Non-pigmented ciliary epithelial cell (primary cell): Measurements from ENCODE around the gene VAPB.
"Not testable (repeated sequence)": the region's sequence is repeated elsewhere in the genome, so short reads cannot be mapped to it uniquely, and the experiment has no call there.

ENCODE experiments used
- DNase-seq: peaks from one replicate; pipeline ENCODE4 v3.0.0-alpha.2; 2010; ENCODE audit warnings: low read depth

Gene VAPB

DNA sequence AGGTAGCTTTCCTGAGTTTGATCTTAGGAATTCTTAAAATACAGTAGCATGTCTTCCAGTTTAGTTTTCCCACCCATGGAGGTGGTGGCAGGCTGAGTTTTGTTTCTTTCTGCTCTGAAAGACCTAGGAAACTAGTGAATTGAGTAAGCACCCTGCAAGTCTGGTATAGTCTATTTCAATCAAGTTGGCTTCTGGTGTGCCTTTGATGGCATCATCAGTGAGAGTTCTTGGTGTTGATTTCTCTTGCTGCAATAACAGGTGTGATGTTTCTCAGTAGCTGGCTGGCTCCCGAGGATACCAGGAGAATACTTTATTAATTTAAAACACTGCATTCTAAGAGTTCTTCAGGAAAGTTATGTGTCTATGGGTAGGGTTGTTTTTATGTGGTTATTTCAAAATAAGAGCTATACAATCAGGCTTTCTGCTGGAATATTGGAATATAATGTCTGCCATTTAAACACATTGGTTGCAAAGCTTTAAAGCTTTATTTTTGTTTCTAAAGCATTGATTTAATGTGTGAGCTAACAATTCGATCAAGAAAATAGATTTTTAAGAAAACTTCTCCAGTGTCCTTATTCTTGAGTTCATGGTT lies 19.0 kb downstream of the VAPB start:
- no peak for DNase-seq

DNA sequence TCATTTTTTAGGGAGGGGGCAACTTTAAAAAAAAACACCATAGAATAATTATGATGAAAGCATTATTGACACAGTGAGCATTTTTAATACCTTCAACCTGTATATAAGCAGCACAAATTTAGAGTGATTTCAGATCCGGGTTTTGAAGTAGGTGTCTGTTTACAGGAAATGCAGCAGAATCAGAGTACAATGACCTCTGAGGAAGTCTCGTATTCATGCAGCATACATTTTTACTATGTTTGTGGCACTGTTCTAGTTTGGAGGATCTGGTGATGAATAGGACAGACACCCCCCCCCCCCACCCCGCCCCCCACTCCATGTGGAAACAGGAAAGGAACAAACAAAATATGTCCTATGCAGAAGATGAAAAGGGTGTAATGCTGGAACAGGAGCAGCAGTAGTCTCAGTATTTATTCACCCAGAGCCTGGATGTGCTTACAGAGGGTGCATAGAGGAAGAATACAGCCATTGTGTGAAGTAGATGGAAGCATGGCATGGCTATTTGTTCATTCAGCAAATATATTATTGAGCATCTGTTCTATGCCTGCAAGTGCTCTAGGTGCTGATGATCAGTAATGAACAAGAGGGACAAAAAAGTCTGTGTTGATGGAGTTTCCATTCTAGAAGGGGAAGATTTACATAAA lies 19.7 kb downstream of the VAPB start:
- DNase-seq, result no peak

DNA sequence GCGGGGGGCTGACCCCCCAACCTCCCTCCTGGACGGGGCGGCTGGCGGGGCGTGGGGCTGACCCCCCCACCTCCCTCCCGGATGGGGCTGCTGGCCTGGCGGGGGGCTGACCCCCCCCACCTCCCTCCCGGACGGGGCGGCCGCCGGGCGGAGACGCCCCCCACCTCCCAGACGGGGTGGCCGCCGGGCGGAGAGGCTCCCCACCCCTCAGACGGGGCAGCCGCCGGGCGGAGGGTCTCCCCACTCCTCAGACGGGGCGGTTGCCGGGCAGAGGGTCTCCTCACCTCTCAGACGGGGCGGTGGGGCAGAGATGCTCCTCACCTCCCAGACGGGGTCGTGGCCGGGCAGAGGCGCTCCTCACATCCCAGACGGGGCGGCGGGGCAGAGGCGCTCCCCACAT lies 25.2 kb downstream of the VAPB start:
- not testable (repeated sequence) for DNase-seq

DNA sequence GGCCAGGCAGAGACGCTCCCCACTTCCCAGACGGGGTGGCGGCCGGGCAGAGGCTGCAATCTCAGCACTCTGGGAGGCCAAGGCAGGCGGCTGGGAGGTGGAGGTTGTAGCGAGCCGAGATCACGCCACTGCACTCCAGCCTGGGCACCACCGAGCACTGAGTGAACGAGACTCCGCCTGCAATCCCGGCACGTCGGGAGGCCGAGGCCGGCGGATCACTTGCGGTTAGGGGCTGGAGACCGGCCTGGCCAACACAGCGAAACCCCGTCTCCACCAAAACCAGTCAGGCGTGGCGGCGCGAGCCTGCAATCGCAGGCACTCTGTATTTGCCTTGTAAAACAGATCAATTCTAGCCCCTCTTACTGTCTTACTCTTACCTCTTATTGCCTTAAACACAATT lies 25.8 kb downstream of the VAPB start:
- not testable (repeated sequence) for DNase-seq

DNA sequence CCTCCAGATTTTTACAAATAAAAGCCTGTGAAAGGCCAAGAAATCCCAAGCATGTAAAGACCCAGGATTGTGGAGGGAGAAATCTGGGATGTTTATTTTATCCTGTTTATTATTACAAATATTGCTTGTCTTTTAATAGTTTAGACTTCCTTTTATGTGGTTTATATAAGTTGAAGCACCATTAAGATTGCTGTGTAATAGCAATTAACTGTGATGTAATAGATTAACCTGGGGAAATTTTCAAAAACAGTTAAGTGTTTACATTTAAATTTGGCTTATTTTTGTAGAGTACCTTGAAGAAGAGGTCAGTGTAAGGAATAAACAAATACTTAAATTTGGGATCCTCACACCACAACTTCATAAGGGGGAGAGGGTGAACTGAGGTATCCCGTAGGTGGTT lies 27.0 kb downstream of the VAPB start:
- DNase-seq, result no peak

DNA sequence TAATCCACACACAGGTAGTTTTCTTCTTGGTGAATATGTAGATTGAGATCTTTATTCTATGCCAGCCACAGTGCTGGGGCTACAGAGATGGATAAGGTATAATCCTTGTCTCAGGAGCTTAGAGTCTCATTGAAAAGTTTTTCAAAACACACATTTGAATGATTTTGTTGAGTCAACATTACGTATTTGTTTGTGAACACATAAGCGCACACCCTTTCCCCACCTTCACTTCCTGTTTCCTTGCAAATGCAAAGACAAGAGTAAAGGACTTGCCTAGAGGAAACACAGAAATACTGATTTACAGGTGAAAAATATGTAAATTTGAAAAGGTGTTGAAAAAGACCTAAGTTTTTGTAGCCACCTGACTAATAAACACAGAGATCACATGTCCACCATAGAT lies 27.8 kb downstream of the VAPB start:
- no peak for DNase-seq

DNA sequence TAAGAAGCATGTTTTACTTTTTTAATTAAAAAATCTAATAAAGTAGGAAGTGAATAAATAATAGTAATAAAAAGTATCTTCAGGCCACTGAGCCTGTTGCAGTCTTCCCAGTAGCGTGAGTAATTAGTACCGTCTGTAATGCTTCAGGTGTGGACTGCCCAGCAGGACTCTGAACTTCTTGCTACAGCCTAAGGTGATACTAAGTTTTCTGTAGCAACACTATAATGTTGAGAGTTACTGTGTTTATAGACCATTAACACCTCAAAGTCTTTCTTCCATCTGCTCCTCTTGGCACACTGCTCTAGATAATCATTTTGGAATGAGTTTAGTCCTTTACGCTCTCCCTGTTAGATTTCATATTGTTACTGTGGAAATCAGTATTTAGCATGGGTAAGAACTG lies 28.4 kb downstream of the VAPB start:
- no peak for DNase-seq

DNA sequence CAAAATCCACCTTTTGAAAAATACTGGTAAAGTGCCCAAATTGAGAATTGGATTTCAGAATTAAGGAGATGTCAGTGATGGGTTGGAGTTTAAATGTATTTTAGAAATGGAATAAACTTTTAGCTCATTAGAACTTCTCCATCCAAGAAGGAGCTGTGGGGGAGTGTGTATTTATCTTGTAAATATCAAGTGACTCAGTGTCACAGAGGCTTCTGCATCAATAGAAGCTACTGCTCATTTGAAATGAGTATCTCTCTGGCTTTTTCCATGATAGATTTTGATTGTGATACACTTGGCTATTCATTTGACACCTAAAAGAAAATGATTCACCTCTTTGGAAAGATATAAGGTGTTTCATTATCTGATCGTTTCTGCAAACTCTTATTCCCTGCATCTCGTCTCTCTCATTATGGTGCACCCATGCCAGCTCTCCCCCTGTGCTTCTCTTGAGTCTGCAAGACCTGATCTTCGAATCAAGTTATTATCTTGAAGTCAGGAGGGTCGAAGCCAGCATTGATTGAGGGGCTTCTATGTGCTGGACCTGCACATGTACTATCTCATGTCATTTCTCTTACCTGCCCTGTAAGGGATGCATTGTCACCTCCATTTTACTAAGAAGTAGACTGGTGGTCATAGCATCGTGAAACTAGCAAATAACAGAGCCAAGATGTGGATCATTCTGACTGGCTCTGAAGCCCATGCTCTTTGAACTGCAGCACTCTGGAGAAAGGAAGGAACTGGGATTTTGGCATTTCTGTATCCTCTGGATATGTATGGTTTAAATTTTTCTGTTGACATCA lies 30.1 kb downstream of the VAPB start:
- DNase-seq, result no peak

DNA sequence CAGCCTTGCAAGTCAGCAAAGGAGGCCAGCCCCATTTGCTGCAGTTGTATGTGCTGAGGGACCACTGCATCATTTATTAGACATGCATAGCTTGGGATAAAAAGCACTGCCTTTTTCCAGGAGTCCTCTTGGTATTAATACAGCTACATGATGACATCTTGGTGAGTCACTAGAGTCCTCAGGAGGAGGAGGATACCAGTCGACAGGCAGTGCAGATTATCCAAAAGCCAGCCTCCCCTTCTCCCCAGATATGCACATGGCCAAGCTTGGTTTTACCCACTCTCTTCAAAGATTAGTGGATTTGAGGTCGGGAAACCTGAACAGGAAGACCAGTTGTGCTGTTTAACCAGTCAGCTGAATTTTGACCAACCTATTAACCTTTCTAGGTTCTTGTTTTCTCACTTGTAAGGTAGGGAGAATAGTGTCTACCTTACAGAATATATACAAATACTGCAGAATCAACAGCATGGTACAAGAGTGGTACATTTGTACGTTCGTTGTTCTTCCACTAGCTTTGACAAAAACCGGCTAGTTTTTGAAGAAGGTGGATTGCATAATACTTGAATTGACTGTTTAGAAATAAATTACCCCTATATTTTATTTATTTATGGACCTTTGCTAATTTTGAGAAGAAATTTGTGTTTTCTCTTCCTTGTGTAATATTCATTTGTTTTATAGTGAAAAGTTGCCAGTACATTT lies 31.9 kb downstream of the VAPB start:
- peak; percentile 30 for DNase-seq

DNA sequence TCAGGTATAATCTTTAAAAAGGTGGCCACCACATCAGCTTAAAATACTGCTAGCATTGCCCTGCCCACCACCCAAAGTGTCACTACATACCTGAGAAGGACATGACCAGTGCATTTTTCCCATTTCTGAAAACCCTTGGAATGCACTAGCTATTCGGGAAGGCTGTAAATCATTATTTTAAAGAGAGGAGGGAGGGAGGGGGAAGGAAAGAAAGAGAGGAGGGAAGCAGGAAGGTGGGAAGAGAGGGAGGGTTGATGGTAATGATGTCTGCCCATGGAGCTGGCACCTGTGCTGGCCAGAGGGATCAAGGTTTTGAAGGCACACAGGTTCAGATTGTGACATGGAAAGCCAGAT lies 32.4 kb downstream of the VAPB start:
- DNase-seq, result no peak

DNA sequence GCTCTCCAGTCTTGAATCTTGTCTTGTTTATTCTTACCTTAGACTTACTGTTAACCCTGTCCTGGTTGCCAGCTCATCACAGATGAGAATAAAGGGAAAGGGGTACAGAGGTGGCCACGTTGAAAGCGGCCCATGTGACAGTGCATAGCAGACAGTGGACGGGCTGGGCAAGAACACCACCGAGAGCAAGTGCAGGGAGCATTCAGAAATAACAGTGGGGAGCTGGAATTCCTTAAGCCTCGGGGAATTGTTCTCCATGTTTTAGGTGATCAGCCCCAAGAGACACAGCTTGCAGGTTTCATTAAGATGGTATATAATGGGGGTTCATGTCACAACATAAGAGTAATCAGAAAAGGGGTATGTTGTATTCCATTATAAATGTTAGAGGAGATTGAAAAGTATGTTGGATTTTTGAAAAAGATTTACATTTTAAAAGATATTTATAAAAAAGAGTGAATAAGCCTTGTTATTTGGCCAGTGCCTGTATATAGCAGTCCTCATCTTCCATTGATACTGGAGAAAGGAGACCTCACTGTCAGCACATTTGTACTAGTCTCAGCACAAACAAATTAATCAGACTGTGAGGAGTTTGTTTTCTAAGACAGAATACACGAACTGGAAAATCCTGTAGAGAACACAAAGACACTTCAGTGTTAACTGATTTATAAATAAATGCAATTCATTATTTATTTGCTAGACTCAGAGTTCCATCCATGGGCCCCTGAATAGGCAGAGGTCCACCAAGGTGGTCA lies 35.4 kb downstream of the VAPB start:
- no peak for DNase-seq

DNA sequence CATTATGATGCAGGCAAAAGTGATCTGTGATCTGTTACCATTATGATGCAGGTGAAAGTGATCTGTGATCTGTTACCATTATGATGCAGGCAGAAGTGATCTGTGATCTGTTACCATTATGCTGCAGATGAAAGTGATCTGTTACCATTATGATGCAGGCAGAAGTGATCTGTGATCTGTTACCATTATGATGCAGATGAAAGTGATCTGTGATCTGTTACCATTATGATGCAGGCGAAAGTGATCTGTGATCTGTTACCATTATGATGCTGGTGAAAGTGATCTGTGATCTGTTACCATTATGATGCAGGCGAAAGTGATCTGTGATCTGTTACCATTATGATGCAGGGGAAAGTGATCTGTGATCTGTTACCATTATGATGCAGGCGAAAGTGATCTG lies 38.5 kb downstream of the VAPB start:
- DNase-seq, result not testable (repeated sequence)

DNA sequence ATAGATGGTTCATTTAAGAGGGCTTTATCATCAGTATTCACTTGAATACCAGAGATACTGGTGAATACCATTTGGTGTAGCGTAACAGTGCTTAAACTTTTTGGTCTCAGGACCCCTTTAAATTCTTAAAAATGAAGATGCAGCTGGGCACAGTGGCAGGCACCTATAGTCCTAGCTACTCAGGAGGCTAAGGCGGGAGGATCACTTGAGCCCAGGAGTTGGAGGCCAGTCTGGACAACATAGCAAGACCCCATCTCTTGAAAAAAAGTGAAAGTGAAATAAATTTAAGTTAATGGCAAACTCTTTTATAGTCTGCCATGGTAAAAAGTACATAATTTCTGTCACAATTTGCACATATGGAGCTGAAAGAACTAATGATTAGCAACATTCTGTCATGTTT lies 39.3 kb downstream of the VAPB start:
- DNase-seq, result no peak

DNA sequence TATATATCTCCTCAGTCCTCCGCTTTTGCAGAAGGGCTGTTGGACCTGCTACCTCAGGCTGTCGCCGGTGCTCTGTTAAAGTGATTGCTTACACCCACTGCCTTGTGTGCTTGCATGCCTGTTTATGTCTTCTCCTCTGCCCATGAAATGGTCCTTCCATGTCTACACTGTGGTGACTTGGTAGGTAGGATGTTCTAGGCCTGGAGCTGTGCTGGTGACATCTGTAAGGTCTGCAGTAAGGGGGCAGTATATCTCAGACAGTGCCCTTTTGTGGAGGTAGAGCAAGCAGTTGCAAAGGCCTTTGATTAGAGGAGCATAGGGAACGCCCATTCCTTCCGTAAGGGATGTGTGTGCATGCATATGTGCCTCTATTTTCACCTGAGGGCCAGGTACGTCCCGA lies 40.3 kb downstream of the VAPB start:
- no peak for DNase-seq

DNA sequence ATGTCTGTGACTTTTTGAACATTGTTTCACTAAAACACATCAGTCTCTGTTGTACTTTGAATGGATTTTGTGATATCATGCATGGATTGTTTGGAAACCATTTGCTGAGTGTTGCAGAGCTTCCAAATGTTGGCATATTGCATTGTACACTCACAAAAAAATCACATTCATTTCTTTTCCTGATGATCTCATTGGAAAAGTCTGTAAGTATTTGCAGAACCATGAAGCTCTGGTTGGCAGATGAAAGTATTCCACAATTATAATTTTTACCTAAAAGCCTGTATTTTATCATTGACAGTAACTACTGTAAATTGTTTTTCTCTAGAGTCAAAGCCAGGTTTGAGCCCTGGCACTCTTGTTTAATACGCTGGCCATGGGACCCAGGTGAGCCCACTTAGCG lies 42.1 kb downstream of the VAPB start:
- no peak for DNase-seq

DNA sequence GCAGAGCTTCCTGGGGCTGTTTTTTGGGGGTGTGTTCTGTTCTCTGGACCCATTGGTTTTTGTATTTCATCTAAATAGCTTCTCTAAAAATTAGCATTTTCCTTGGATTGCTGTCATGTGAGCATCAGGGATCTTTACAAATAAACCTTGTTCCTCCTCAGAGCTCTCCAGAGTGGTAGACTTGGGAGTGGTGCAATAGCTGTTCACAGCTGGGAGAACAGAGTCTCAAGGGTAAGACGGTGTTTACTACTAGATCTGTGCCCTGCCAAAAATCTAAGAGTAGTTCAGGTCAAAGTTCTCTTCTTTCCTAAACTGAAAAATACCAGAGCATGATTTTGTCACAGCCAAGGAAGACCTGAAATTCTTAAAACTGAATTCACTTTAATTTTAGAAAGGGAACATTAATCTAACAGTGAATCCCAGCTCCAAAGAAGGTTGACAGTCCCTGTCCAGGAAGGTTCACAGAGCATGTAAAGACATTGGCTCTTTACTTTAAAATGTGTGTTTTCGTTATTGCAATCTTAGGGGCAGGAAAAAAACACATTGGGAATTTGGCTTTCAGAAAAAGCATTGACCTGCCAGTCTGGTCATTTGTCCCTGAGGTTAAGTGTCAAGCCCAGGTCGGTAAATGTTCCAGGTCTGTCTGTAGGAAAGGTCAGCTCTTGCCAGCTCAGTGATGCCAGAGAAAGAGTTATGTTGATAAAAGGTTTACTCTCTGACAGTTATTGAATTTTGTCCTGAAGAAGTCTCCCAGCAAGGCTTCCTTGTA lies 43.3 kb downstream of the VAPB start:
- no peak for DNase-seq

DNA sequence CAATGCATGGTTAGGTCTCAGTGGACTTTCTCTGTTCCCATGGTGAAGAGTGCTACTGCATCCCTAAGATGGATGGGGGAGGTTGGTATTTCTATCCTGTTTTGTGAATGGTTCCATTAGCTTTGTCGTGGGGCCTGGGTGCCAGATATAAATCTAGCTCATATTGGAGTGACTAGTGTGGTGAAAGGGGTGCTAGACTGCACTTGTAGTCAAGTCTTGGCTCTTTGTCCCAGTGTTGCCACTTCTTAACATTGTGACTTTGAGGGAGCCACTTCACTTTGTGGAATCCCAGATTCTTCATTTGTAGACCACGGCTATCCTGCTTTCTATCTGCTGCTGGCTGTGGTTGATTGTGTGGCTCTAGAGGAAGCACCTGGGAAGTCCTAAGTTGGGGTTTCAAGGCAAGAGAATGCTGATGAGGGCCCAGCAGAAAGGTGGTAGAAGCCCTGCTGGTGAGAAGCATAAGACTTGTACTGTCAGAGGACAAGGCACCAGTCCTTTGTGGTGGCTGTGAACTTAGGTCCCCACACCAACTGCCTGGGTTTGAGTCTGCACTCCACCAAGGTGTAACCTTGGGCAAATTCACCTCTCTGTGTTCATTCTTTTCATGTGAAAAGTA lies 44.1 kb downstream of the VAPB start:
- DNase-seq, result no peak

DNA sequence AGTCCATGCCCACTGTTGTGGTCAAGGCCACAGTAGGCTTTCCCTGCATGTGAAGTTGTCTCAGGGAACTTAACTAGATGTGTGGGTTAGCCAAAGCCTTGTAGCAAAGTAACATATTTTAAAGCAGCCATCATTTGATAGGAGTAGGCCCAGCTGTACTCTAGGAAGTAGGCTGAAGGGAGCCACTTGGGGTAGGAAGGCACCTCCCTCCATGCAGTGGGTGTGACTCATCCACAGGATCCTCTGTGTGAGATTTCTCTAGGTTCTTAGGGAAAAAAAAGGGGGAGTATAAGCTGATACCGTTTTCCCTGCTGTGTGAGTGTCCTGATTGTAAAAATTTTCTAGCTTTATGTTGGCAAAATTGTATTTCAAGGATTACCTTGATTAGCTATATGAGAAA lies 44.7 kb downstream of the VAPB start:
- DNase-seq, result peak; percentile 67

DNA sequence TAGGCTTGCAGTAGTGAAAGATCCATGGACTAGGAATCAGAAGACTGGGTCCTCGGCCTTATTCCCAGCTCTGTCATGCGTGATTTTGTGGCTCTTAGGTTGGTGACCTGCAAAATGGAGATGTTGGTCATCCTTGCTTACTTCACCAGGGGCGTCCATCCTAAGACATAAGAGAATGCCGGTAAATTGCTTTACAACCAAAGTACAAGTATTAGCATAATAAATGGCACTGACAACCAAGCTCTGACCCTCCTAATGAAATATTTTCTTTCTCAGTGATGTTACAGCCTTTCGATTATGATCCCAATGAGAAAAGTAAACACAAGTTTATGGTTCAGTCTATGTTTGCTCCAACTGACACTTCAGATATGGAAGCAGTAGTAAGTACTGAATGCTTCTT lies 45.3 kb downstream of the VAPB start:
- no peak for DNase-seq

DNA sequence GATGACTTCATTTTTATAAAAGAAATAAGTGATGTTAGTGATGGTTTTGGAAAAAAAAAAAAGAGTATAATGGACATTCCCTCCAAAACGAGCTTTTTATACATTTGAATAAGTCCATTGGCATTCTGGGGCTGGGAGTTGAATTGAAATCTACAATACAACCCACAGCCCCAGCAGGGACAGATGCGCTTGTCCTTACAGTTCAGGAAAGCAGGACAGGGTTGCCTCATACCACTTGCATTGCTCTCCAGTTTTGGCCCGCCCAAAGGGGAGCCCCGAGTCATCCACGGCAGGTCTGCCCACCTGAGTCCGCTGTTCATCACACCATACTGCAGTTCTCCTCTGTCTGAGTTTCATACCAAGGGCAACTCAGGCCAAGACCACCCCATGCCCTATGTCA lies 46.2 kb downstream of the VAPB start:
- DNase-seq, result no peak
